ENCODE results near the gene KCNF1. TPM values are rescaled to one million over a fixed set of nuclear protein-coding genes. Genes with fewer than 3 reads are reported as not detected.

KCNF1 gene
- total and polyA plus RNA-seq, 10 of the 15 experiments (the other 5 are each of a cell fraction or from before 2014, with no cell fraction given): not detected

GRCh38 chr2:10918661-10919409 lies 7.1 kb downstream of the KCNF1 start (continued):
- no peak for TF ChIP-seq ZBTB4 (CRISPR knock-in tag; IDR thresholded peaks at IDR 0.05)

GRCh38 chr2:10919410-10919770 lies 7.7 kb downstream of the KCNF1 start:
- Histone ChIP-seq H3K36me3 (ENCODE audit: control insufficient read depth in 2 of 2, insufficient read depth in 2 of 2, low read length in 1 of 2) (no peaks in the 10 kb centered on the region), H3K27me3 (replicated peaks in 1 of 2; ENCODE audit: control insufficient read depth in 2 of 2, insufficient read depth in 2 of 2, low read length in 1 of 2) (peaks cover 0 to 2% of the 10 kb centered on the region in 2 experiments; a peak in 2 of 4 replicates), H3K79me2 (ENCODE audit: control insufficient read depth, insufficient read depth, low read length) (no peaks in the 10 kb centered on the region), H3K4me3 (no peak overlapping the region), H3K9ac (ENCODE audit: control insufficient read depth, insufficient read depth, low read length) (no peak overlapping the region), H3K4me2 (ENCODE audit: control insufficient read depth, insufficient read depth) (no peak overlapping the region), H4K20me1 (ENCODE audit: control insufficient read depth, insufficient read depth) (no peaks in the 10 kb centered on the region), H3K4me1 (ENCODE audit: control insufficient read depth, insufficient read depth, low read length) (no peaks in the 10 kb centered on the region), H3K9me3 (replicated peaks; ENCODE audit: control insufficient read depth, insufficient read depth, low read length) (no peaks in the 10 kb centered on the region), H2AFZ (ENCODE audit: control insufficient read depth, low read depth, low read length) (no peak overlapping the region), H3K27ac (ENCODE audit: control insufficient read depth, insufficient read depth) (no peak overlapping the region)
- RAD21 ChIA-PET (ENCODE audit: unreplicated experiment): no interaction called here
- intact Hi-C loops (cut with micrococcal nuclease; ENCODE audit: unreplicated experiment) (no loop called here), in situ Hi-C loops (cut with MboI) (no loop called here)
- ATAC-seq (no peak), FAIRE-seq (no peak), DNase-seq (ENCODE audit: low read depth, low spot score) (no peak)
- whole genome bisulfite sequencing (ENCODE audit: insufficient coverage, insufficient replicate concordance, low lambda C conversion rate, missing lambda C conversion rate): 51% methylated on average over 9 of the region's 9 CpGs
- POLR2A ChIA-PET: no interaction called here
- CTCF ChIA-PET: no interaction called here
- SMC1A ChIA-PET (ENCODE audit: uncharacterized antibody, unreplicated experiment): no interaction called here
- BruUV-seq (replicated peaks): no TSS peak
- no peak for TF ChIP-seq CBX5 (IDR thresholded peaks at IDR 0.05; ENCODE audit: low read depth)
- TF ChIP-seq HSF1 (IDR thresholded peaks at IDR 0.05; ENCODE audit: low read depth, low read length): no peak
- no peak for TF ChIP-seq USF2 (IDR thresholded peaks at IDR 0.05; ENCODE audit: borderline replicate concordance, low read depth, low read length)
- TF ChIP-seq STAT1 (conservative IDR thresholded peaks at IDR 0.05): no peak
- TF ChIP-seq POU2F2 (IDR thresholded peaks at IDR 0.05; ENCODE audit: borderline replicate concordance, low read depth, low read length): no peak
- no peak for TF ChIP-seq USF1 (IDR thresholded peaks at IDR 0.05; ENCODE audit: borderline replicate concordance, extremely low read length, insufficient read depth, low read depth, low read length)
- TF ChIP-seq CHD2 (IDR thresholded peaks at IDR 0.05; ENCODE audit: borderline replicate concordance, low read depth, low read length): no peak
- no peak for TF ChIP-seq KDM1A (IDR thresholded peaks at IDR 0.05; ENCODE audit: borderline replicate concordance)
- no peak for TF ChIP-seq SKIL (IDR thresholded peaks at IDR 0.05; ENCODE audit: low read depth, poor library complexity, severe bottlenecking)
- no peak for TF ChIP-seq EGR1 (IDR thresholded peaks at IDR 0.05; ENCODE audit: borderline replicate concordance in 1 of 2, low read depth in 2 of 2, low read length in 2 of 2)
- no peak for TF ChIP-seq IKZF2 (IDR thresholded peaks at IDR 0.05)
